GM13977 (cell line): ENCODE results near the gene SMIM1.

Experiments used
- DNase-seq: peaks from one replicate; pipeline ENCODE4 v3.0.0; 2012; ENCODE audit warnings: low spot score
- CTCF ChIP-seq: IDR thresholded peaks from 2 replicates; pipeline ENCODE4 v1.5.1; 2012; ENCODE audit warnings: mild to moderate bottlenecking, control low read depth; ENCODE audit not compliant: insufficient read depth; ENCODE audit errors: extremely low read depth, missing control alignments
- in situ Hi-C: fragments of 300-500 bp; cut with MboI; formaldehyde crosslinking; loops from one replicate; pipeline ENCODE4 v1.12.0; 2022; ENCODE audit warnings: low sequenced_read_pairs, low pct_unique_long_range_greater_than_20kb, mixed read lengths, inconsistent platforms; ENCODE audit not compliant: unreplicated experiment

The SMIM1 gene

GRCh38 chr1:3736708-3737107 is 35.8 kb upstream of the SMIM1 start:
- no peak for TF ChIP-seq CTCF
- no peak for DNase-seq
- in situ Hi-C loops: no loop called here

- no peak for DNase-seq
- no peak for TF ChIP-seq CTCF
- in situ Hi-C loops: no loop called here
Observed at GRCh38 chr1:3738943-3739342, 33.6 kb upstream of the SMIM1 start.

- in situ Hi-C loops: no loop called here
- no peak for TF ChIP-seq CTCF
- DNase-seq: no peak
Observed at GRCh38 chr1:3740042-3740441, 32.5 kb upstream of the SMIM1 start.

GRCh38 chr1:3740752-3741151 is 31.8 kb upstream of the SMIM1 start:
- DNase-seq: no peak
- no peak for TF ChIP-seq CTCF
- in situ Hi-C loops: no loop called here

- DNase-seq: no peak
- TF ChIP-seq CTCF: no peak
- in situ Hi-C loops: no loop called here
Observed at GRCh38 chr1:3741566-3742438, 30.7 kb upstream of the SMIM1 start.

- in situ Hi-C loops: no loop called here
- no peak for DNase-seq
- TF ChIP-seq CTCF: no peak
Observed at GRCh38 chr1:3742439-3743298, 29.9 kb upstream of the SMIM1 start.
